Measurements from ENCODE around the gene EPHA2.

EPHA2 gene

GRCh38 chr1:16186655-16187235 lies 30.9 kb upstream of the EPHA2 start:
- Histone ChIP-seq H3K4me3 (IDR thresholded peaks at IDR 0.05; ENCODE audit: insufficient read depth, low read depth, low read length) (no peak overlapping the region), H3K4me1 (ENCODE audit: low read depth, poor library complexity, severe bottlenecking) (peaks cover 4% of the 10 kb centered on the region), H3K27ac (no peak overlapping the region), H4K20me1 (ENCODE audit: insufficient read depth) (no peaks in the 10 kb centered on the region), H2AFZ (ENCODE audit: low read depth) (no peak overlapping the region), H3K4me2 (no peak overlapping the region), H3K27me3 (ENCODE audit: insufficient read depth, low read depth) (no peaks in the 10 kb centered on the region), H3K79me2 (ENCODE audit: insufficient read depth, low read depth) (no peaks in the 10 kb centered on the region), H3K36me3 (ENCODE audit: insufficient read depth) (no peaks in the 10 kb centered on the region), H3K9ac (no peak overlapping the region)
- TF ChIP-seq, protein P1, sequence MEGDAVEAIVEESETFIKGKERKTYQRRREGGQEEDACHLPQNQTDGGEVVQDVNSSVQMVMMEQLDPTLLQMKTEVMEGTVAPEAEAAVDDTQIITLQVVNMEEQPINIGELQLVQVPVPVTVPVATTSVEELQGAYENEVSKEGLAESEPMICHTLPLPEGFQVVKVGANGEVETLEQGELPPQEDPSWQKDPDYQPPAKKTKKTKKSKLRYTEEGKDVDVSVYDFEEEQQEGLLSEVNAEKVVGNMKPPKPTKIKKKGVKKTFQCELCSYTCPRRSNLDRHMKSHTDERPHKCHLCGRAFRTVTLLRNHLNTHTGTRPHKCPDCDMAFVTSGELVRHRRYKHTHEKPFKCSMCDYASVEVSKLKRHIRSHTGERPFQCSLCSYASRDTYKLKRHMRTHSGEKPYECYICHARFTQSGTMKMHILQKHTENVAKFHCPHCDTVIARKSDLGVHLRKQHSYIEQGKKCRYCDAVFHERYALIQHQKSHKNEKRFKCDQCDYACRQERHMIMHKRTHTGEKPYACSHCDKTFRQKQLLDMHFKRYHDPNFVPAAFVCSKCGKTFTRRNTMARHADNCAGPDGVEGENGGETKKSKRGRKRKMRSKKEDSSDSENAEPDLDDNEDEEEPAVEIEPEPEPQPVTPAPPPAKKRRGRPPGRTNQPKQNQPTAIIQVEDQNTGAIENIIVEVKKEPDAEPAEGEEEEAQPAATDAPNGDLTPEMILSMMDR (conservative IDR thresholded peaks at IDR 0.05; ENCODE audit: low read depth, low read length), result no peak

- no peak overlapping the region for H3K4me3 ChIP-seq (IDR thresholded peaks at IDR 0.05; ENCODE audit: insufficient read depth, low read depth, low read length)
- TF ChIP-seq, protein P1 (conservative IDR thresholded peaks at IDR 0.05; ENCODE audit: low read depth, low read length), result no peak
- H3K27ac ChIP-seq, result no peak overlapping the region
- no peaks in the 10 kb centered on the region for H3K79me2 ChIP-seq (ENCODE audit: insufficient read depth, low read depth)
- H3K4me2 ChIP-seq, result no peak overlapping the region
- H2AFZ ChIP-seq (ENCODE audit: low read depth), result no peak overlapping the region
- H3K27me3 ChIP-seq (ENCODE audit: insufficient read depth, low read depth), result no peaks in the 10 kb centered on the region
- H4K20me1 ChIP-seq (ENCODE audit: insufficient read depth), result no peaks in the 10 kb centered on the region
- no peaks in the 10 kb centered on the region for H3K36me3 ChIP-seq (ENCODE audit: insufficient read depth)
- peaks cover 4% of the 10 kb centered on the region for H3K4me1 ChIP-seq (ENCODE audit: low read depth, poor library complexity, severe bottlenecking)
- no peak overlapping the region for H3K9ac ChIP-seq
Observed at GRCh38 chr1:16184557-16185303, 28.9 kb upstream of the EPHA2 start.

- TF ChIP-seq, protein P1 (conservative IDR thresholded peaks at IDR 0.05; ENCODE audit: low read depth, low read length), result no peak
- Histone ChIP-seq H3K4me3 (IDR thresholded peaks at IDR 0.05; ENCODE audit: insufficient read depth, low read depth, low read length) (no peak overlapping the region), H3K27me3 (ENCODE audit: insufficient read depth, low read depth) (no peaks in the 10 kb centered on the region), H4K20me1 (ENCODE audit: insufficient read depth) (no peaks in the 10 kb centered on the region), H3K36me3 (ENCODE audit: insufficient read depth) (no peaks in the 10 kb centered on the region), H3K27ac (no peak overlapping the region), H3K79me2 (ENCODE audit: insufficient read depth, low read depth) (no peaks in the 10 kb centered on the region), H3K4me1 (ENCODE audit: low read depth, poor library complexity, severe bottlenecking) (peaks cover 4% of the 10 kb centered on the region), H2AFZ (ENCODE audit: low read depth) (no peak overlapping the region), H3K4me2 (no peak overlapping the region), H3K9ac (no peak overlapping the region)
Observed at GRCh38 chr1:16183765-16184556, 28.1 kb upstream of the EPHA2 start.

DNA sequence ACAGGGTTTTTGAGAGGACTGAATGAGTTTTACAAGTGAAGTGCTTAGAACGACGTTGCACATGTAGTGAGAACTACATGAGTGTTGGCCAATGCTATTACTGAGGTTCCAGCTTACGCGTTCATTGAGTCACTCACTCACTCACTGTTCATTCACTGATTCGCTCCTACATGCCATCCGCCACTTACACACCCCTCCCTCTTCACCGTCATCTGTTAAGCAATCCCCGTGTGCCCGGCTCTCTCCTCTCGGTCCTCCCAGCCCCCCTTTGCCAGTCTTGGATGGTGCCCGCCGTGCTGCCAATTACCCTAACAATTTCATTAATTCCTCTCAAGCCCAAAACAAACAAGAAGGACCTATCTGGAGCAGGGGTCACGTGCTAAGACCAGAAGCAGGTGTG lies 27.3 kb upstream of the EPHA2 start:
- Histone ChIP-seq H3K4me1 (ENCODE audit: low read depth, poor library complexity, severe bottlenecking) (peaks cover 4% of the 10 kb centered on the region), H3K27ac (no peak overlapping the region), H3K27me3 (ENCODE audit: insufficient read depth, low read depth) (no peaks in the 10 kb centered on the region), H3K36me3 (ENCODE audit: insufficient read depth) (no peaks in the 10 kb centered on the region), H3K4me2 (no peak overlapping the region), H3K4me3 (IDR thresholded peaks at IDR 0.05; ENCODE audit: insufficient read depth, low read depth, low read length) (no peak overlapping the region), H3K79me2 (ENCODE audit: insufficient read depth, low read depth) (no peaks in the 10 kb centered on the region), H4K20me1 (ENCODE audit: insufficient read depth) (no peaks in the 10 kb centered on the region), H2AFZ (ENCODE audit: low read depth) (no peak overlapping the region), H3K9ac (no peak overlapping the region)
- TF ChIP-seq, protein P1 (conservative IDR thresholded peaks at IDR 0.05; ENCODE audit: low read depth, low read length), result no peak
